ENCODE measurements around the gene STRIP2. TPM values are rescaled to one million over a fixed set of nuclear protein-coding genes. Genes with fewer than 3 reads are reported as not detected.

The STRIP2 gene, protein sequence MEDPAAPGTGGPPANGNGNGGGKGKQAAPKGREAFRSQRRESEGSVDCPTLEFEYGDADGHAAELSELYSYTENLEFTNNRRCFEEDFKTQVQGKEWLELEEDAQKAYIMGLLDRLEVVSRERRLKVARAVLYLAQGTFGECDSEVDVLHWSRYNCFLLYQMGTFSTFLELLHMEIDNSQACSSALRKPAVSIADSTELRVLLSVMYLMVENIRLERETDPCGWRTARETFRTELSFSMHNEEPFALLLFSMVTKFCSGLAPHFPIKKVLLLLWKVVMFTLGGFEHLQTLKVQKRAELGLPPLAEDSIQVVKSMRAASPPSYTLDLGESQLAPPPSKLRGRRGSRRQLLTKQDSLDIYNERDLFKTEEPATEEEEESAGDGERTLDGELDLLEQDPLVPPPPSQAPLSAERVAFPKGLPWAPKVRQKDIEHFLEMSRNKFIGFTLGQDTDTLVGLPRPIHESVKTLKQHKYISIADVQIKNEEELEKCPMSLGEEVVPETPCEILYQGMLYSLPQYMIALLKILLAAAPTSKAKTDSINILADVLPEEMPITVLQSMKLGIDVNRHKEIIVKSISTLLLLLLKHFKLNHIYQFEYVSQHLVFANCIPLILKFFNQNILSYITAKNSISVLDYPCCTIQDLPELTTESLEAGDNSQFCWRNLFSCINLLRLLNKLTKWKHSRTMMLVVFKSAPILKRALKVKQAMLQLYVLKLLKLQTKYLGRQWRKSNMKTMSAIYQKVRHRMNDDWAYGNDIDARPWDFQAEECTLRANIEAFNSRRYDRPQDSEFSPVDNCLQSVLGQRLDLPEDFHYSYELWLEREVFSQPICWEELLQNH
- total RNA-seq (1.7 TPM), polyA plus RNA-seq (under 1 TPM in 3 of 4 donors, not detected in 1; 0.13 to 0.78 (median 0.56) TPM)

- Histone ChIP-seq H3K4me3 (ENCODE audit: low read depth, low read length) (peak within 1 kb of the TSS; percentile 90), H3K27ac (ENCODE audit: insufficient read depth, low read length, poor library complexity, severe bottlenecking) (peak within 1 kb of the TSS; percentile 14), H3K9me3 (ENCODE audit: control insufficient read depth in 2 of 2, low read length in 2 of 2) (no peaks in the 10 kb centered on the region), H3K4me1 (ENCODE audit: control insufficient read depth, insufficient read depth, low read length, poor library complexity, severe bottlenecking) (peaks cover 16% of the 10 kb centered on the region), H3K27me3 (ENCODE audit: control insufficient read depth, insufficient read depth, low read length) (peaks cover 7% of the 10 kb centered on the region), H3K36me3 (ENCODE audit: control insufficient read depth, insufficient read depth, low read length) (no peaks in the 10 kb centered on the region)
- Mint-ChIP-seq H3K9me3 (no peaks in the 10 kb centered on the region), H3K4me3 (peak within 1 kb of the TSS; percentile 93 to 98 (median 96)), H3K27ac (peak within 1 kb of the TSS; percentile 48 to 79 (median 69)), H3K4me1 (peaks cover 8 to 23% (median 14%) of the 10 kb centered on the region in 4 donors), H3K27me3 (peaks cover 22% of the 10 kb centered on the region), H3K36me3 (peaks cover 4% of the 10 kb centered on the region)
- DNase-seq (peak; percentile 88 to 92 (median 91)), ATAC-seq (ENCODE audit: low read depth in 2 of 2) (peak; percentile 93 to 95)
Measured at GRCh38 chr7:129433847-129434674, at the start of gene STRIP2. Gene STRIP2, plus strand, starts transcription at chr7:129434432. Its CDS starts 41 bp downstream, at chr7:129434473.

- H3K4me3 Mint-ChIP-seq = no peak overlapping the region
- H3K36me3 Mint-ChIP-seq = peaks cover 24% of the 10 kb centered on the region
- no peak overlapping the region for H3K4me3 ChIP-seq (ENCODE audit: low read depth, low read length)
Measured at GRCh38 chr7:129385116-129385515, 49.1 kb upstream of the STRIP2 start.

DNA sequence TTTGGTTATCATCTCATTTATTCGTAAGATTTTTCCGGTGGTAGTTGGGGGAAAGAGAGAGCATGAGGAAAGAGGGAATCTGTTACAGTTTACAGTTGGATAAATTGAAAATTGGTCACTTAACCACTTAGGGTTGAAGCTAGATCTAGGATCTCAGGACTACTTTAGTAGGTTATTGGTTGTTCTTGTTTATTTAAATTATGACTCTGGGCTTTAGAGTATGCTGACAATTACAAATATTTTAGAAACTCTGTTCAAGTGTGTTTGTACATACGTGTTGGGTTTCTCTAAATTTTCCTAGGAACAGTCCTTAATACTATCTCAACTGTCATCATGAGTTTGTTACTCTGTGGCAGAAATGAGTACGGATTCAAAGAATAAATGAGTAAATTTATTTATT, 48.6 kb upstream of the STRIP2 start:
- Mint-ChIP-seq H3K36me3 (peaks cover 27% of the 10 kb centered on the region), H3K4me3 (no peak overlapping the region), H3K4me1 (peaks cover 3 to 11% (median 7%) of the 10 kb centered on the region in 4 donors), H3K27me3 (no peaks in the 10 kb centered on the region), H3K27ac (no peak overlapping the region), H3K9me3 (no peaks in the 10 kb centered on the region)
- no peak overlapping the region for H3K4me3 ChIP-seq (ENCODE audit: low read depth, low read length)
- ATAC-seq (ENCODE audit: low read depth in 2 of 2) (no peak), DNase-seq (no peak)
- no peaks in the 10 kb centered on the region for H3K9me3 ChIP-seq (ENCODE audit: control insufficient read depth in 2 of 2, low read length in 2 of 2)
- peaks cover 12% of the 10 kb centered on the region for H3K36me3 ChIP-seq (ENCODE audit: control insufficient read depth, insufficient read depth, low read length)
- H3K27me3 ChIP-seq (ENCODE audit: control insufficient read depth, insufficient read depth, low read length) = no peaks in the 10 kb centered on the region
- H3K27ac ChIP-seq (ENCODE audit: insufficient read depth, low read length, poor library complexity, severe bottlenecking) = no peak overlapping the region
- H3K4me1 ChIP-seq (ENCODE audit: control insufficient read depth, insufficient read depth, low read length, poor library complexity, severe bottlenecking) = peaks cover 7% of the 10 kb centered on the region

More at GRCh38 chr7:129385116-129385515, 49.1 kb upstream of the STRIP2 start:
- Mint-ChIP-seq H3K27me3 (no peaks in the 10 kb centered on the region), H3K27ac (no peak overlapping the region), H3K4me1 (peaks cover 3 to 11% (median 7%) of the 10 kb centered on the region in 4 donors), H3K9me3 (no peaks in the 10 kb centered on the region)
- no peaks in the 10 kb centered on the region for H3K9me3 ChIP-seq (ENCODE audit: control insufficient read depth in 2 of 2, low read length in 2 of 2)
- H3K4me1 ChIP-seq (ENCODE audit: control insufficient read depth, insufficient read depth, low read length, poor library complexity, severe bottlenecking) = peaks cover 7% of the 10 kb centered on the region
- ATAC-seq (ENCODE audit: low read depth in 2 of 2) (no peak), DNase-seq (no peak)
- H3K36me3 ChIP-seq (ENCODE audit: control insufficient read depth, insufficient read depth, low read length) = peaks cover 7% of the 10 kb centered on the region
- H3K27me3 ChIP-seq (ENCODE audit: control insufficient read depth, insufficient read depth, low read length) = no peaks in the 10 kb centered on the region
- H3K27ac ChIP-seq (ENCODE audit: insufficient read depth, low read length, poor library complexity, severe bottlenecking) = no peak overlapping the region

DNA sequence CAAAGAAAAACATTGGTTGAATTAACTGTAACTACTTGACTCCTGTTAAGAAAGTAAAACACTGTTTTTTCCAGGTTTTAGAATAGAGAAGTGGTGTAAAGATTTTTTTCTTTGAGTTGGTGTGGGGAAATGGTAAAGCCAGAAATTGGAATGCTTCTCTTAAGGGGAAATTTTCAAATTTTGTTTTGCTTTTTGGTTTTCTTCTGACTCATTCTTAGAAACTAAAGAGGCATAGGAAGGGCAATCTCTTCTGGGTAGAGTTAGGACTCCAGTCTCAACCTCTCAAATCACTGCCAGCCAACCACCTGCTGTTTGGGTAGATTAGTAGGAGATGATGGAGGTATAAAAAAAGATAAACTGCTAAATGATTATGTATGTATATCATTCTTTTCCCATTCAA, 47.7 kb upstream of the STRIP2 start:
- Mint-ChIP-seq H3K4me1 (peaks cover 3 to 11% (median 5%) of the 10 kb centered on the region in 4 donors), H3K27me3 (no peaks in the 10 kb centered on the region), H3K36me3 (peaks cover 30% of the 10 kb centered on the region), H3K27ac (no peak overlapping the region), H3K9me3 (no peaks in the 10 kb centered on the region), H3K4me3 (no peak overlapping the region)
- Histone ChIP-seq H3K9me3 (ENCODE audit: control insufficient read depth in 2 of 2, low read length in 2 of 2) (no peaks in the 10 kb centered on the region), H3K4me3 (ENCODE audit: low read depth, low read length) (no peak overlapping the region), H3K27me3 (ENCODE audit: control insufficient read depth, insufficient read depth, low read length) (no peaks in the 10 kb centered on the region), H3K27ac (ENCODE audit: insufficient read depth, low read length, poor library complexity, severe bottlenecking) (no peak overlapping the region), H3K36me3 (ENCODE audit: control insufficient read depth, insufficient read depth, low read length) (peaks cover 16% of the 10 kb centered on the region), H3K4me1 (ENCODE audit: control insufficient read depth, insufficient read depth, low read length, poor library complexity, severe bottlenecking) (peaks cover 2% of the 10 kb centered on the region)
- no peak for ATAC-seq (ENCODE audit: low read depth in 2 of 2)
- peak in 1 of 3 donors; percentile 50 for DNase-seq

- Mint-ChIP-seq H3K4me3 (no peak overlapping the region), H3K4me1 (peaks cover 0 to 5% (median 3%) of the 10 kb centered on the region in 4 donors), H3K36me3 (peaks cover 31% of the 10 kb centered on the region), H3K27ac (no peak overlapping the region), H3K9me3 (no peaks in the 10 kb centered on the region), H3K27me3 (no peaks in the 10 kb centered on the region)
- Histone ChIP-seq H3K36me3 (ENCODE audit: control insufficient read depth, insufficient read depth, low read length) (peaks cover 19% of the 10 kb centered on the region), H3K27ac (ENCODE audit: insufficient read depth, low read length, poor library complexity, severe bottlenecking) (no peak overlapping the region), H3K27me3 (ENCODE audit: control insufficient read depth, insufficient read depth, low read length) (no peaks in the 10 kb centered on the region), H3K4me1 (ENCODE audit: control insufficient read depth, insufficient read depth, low read length, poor library complexity, severe bottlenecking) (no peaks in the 10 kb centered on the region), H3K4me3 (ENCODE audit: low read depth, low read length) (no peak overlapping the region), H3K9me3 (ENCODE audit: control insufficient read depth in 2 of 2, low read length in 2 of 2) (no peaks in the 10 kb centered on the region)
- no peak for DNase-seq
- no peak for ATAC-seq (ENCODE audit: low read depth in 2 of 2)
Measured at GRCh38 chr7:129387537-129387936, 46.7 kb upstream of the STRIP2 start.

GRCh38 chr7:129388333-129389098, 45.7 kb upstream of the STRIP2 start:
- DNase-seq = no peak
- Histone ChIP-seq H3K4me1 (ENCODE audit: control insufficient read depth, insufficient read depth, low read length, poor library complexity, severe bottlenecking) (no peaks in the 10 kb centered on the region), H3K9me3 (ENCODE audit: control insufficient read depth in 2 of 2, low read length in 2 of 2) (no peaks in the 10 kb centered on the region), H3K27me3 (ENCODE audit: control insufficient read depth, insufficient read depth, low read length) (no peaks in the 10 kb centered on the region), H3K36me3 (ENCODE audit: control insufficient read depth, insufficient read depth, low read length) (peaks cover 19% of the 10 kb centered on the region), H3K27ac (ENCODE audit: insufficient read depth, low read length, poor library complexity, severe bottlenecking) (no peak overlapping the region), H3K4me3 (ENCODE audit: low read depth, low read length) (no peak overlapping the region)
- no peak overlapping the region for H3K27ac Mint-ChIP-seq
- H3K36me3 Mint-ChIP-seq = peaks cover 25% of the 10 kb centered on the region
- H3K27me3 Mint-ChIP-seq = no peaks in the 10 kb centered on the region
- H3K4me3 Mint-ChIP-seq = no peak overlapping the region
- H3K9me3 Mint-ChIP-seq = no peaks in the 10 kb centered on the region
- ATAC-seq (ENCODE audit: low read depth in 2 of 2) = no peak
- peaks cover 0 to 5% (median 2%) of the 10 kb centered on the region in 4 donors for H3K4me1 Mint-ChIP-seq

Data from CD4-positive, CD25-positive, alpha-beta regulatory T cell (primary cell).